C4-2B (cell line): ENCODE data around the gene EEF1A2.

ENCODE experiments used
- H3K27ac ChIP-seq: fragments of 450-650 bp; 2 replicates; pipeline ENCODE4 v1.5.1; 2017
- ZFX ChIP-seq: fragments of 450-650 bp; IDR thresholded peaks from 2 replicates; pipeline ENCODE4 v1.6.1; 2017
- TF ChIP-seq, protein P1 (sequence below): fragments of 450-650 bp; conservative IDR thresholded peaks from 2 replicates; pipeline ENCODE4 v1.5.1; 2017; ENCODE audit warnings: mild to moderate bottlenecking

EEF1A2 gene

GRCh38 chr20:63540417-63541186 lies 41.7 kb upstream of the EEF1A2 start:
- TF ChIP-seq ZFX = no peak
- TF ChIP-seq, protein P1, sequence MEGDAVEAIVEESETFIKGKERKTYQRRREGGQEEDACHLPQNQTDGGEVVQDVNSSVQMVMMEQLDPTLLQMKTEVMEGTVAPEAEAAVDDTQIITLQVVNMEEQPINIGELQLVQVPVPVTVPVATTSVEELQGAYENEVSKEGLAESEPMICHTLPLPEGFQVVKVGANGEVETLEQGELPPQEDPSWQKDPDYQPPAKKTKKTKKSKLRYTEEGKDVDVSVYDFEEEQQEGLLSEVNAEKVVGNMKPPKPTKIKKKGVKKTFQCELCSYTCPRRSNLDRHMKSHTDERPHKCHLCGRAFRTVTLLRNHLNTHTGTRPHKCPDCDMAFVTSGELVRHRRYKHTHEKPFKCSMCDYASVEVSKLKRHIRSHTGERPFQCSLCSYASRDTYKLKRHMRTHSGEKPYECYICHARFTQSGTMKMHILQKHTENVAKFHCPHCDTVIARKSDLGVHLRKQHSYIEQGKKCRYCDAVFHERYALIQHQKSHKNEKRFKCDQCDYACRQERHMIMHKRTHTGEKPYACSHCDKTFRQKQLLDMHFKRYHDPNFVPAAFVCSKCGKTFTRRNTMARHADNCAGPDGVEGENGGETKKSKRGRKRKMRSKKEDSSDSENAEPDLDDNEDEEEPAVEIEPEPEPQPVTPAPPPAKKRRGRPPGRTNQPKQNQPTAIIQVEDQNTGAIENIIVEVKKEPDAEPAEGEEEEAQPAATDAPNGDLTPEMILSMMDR = no peak
- no peak overlapping the region for H3K27ac ChIP-seq

DNA sequence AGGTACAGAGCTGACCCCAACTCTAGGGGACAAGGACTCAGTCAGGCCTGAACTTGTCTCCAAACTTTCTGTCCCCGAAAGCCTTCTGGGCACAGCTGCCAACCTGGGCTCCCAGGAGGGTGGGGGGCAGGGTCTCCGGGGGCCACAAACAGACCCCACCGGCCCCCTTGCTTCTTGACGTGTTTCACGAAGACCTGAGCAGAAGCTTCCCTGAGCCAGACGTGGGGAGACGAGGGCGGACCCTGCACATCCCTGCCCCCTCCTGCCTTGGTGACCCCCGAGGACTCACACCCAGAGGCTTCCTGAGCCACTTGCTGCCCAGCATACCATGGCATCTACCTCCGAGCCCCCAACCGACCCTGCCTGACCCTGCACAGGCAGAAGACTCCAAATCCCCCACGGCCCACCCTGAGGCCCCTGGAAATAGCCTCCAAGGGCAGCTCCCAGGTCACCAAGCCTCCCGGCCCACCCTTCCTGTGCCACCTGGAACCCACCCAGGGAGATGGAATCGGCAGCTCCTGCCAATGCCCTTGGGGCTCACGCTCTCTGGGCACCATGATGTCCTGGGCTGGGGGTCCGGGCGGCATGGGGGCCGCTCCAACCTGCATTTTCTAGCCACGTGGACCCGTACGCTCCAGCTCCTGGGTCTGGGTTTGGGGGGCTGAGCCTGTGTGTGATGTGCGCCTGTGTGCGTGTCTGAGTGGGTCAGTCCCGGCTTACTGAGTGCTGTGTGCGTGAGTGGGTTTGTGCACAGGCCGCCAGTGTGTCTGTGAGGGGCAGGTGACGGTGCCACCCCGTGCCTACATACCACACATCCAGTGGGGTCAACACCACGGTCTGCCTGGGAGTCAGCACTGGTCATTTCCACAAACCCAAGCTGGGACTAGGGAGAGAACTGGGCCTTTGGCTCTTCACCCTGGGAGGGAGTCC lies 40.8 kb upstream of the EEF1A2 start:
- no peak for TF ChIP-seq ZFX
- TF ChIP-seq, protein P1 = no peak
- H3K27ac ChIP-seq = peak overlapping the region; percentile 67

DNA sequence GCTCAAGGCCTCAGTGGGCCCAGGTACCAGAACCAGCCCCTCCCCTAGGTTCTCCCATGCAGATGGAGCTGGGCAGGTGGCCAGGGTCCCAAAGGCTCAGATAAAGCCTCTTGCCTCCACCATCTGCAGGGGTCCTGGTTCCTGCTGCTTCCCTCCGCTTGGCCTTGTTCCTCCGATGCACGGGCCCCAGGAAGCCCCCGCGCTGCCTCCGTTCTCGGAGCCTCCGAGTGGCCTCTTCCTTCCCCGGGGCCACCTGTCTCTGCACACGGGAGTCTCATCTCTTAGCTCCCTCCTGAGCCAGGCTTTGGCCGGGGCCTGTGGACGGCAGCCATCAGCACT lies 40.2 kb upstream of the EEF1A2 start:
- H3K27ac ChIP-seq = peak overlapping the region; percentile 67
- TF ChIP-seq, protein P1 = no peak
- TF ChIP-seq ZFX = no peak

GRCh38 chr20:63538204-63539091 lies 39.6 kb upstream of the EEF1A2 start:
- TF ChIP-seq, protein P1 = peak; percentile 73
- no peak for TF ChIP-seq ZFX
- H3K27ac ChIP-seq = peak overlapping the region; percentile 67

DNA sequence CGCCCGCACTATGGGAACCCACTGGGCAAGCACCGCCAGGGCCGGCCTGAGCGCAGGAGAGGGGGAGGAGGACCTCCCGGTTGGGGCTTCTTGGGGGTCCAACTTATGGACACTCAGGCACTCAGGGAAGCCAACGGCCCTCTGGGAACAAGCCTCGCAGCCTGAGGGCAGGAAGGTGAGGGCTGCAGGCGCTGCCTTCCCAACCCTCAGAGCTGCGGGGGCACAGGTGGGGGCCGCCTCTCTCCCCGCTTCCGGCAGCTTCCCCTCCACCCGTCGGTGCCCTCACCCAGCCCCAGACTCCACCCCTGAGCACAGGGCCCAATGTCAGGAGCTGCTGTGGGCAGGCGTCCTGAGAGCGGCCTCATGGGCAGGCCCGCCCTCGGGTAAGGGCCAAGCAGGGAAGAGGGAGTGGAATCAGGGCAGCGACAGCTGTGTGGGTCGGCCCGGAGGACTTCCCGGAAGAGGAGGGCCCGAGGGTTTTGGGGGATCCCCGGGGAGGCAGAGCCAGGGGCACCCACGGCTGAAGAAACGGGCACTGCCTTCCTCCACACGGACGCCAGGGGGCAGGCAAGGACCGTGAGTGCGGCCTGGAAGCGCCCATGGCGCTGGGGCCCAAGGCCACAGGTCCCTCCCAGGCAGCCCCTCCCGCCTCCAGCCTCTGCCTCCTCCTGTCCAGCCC lies 38.8 kb upstream of the EEF1A2 start:
- 0 out of 2 replicates have a peak, but pooled peaks have one; percentile 5 for TF ChIP-seq ZFX
- TF ChIP-seq, protein P1 = peak; percentile 94
- peak overlapping the region; percentile 67 for H3K27ac ChIP-seq

GRCh38 chr20:63536997-63537524 lies 38.2 kb upstream of the EEF1A2 start, which contains the start of gene PTK6:
Gene PTK6, minus strand, starts transcription at chr20:63537376. Its CDS starts 62 bp downstream, at chr20:63537314.
- 0 out of 2 replicates have a peak, but pooled peaks have one; percentile 11 for TF ChIP-seq ZFX
- TF ChIP-seq, protein P1 = no peak
- H3K27ac ChIP-seq = peak within 1 kb of the TSS; percentile 67
